ENCODE measurements around the gene DSE.
A peak's percentile ranks its signal among the peaks of the same experiment; 100 is the strongest.

DSE gene

GRCh38 chr6:116362276-116362675, 8.5 kb upstream of the DSE start:
- DNase-seq = no peak

GRCh38 chr6:116363759-116364158, 7.0 kb upstream of the DSE start:
- no peak for DNase-seq

DNA sequence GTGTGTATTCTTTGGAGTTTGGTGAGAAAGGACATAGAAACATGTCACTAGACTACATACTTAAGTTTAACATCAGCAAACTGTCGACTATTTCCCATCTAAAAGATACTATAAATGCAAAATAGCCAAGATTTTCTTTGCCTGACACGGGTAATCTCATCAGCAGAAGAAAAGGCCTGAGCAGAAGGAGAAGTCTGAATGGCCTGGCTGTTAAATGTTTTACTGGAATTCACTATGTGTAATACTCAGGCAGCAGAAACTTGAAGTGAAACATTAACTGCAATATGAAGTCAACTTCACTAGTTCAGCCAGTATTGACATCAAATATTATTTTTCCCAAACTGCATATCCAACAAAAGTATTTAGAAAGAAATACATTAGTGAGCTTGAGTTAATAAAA, 6.4 kb upstream of the DSE start:
- DNase-seq = no peak

DNA sequence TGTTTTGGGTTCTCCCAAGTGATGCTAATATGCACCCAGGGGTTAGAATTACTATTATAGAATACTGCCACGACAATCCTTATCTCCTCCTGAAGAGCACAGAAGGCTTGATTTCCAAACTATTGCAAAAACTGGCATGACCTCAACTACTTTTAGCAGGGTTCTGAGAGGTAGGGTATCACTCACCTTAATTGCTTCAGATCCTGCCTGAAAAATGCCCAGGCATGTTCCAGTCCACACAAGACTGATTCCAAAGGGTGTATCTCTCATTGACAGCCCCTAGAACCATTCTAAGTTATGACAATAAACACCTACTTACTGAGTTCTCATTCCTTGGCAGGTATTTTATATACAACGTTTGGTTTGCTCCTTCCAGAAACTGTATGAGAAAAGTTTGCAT, 5.0 kb upstream of the DSE start:
- no peak for DNase-seq

DNA sequence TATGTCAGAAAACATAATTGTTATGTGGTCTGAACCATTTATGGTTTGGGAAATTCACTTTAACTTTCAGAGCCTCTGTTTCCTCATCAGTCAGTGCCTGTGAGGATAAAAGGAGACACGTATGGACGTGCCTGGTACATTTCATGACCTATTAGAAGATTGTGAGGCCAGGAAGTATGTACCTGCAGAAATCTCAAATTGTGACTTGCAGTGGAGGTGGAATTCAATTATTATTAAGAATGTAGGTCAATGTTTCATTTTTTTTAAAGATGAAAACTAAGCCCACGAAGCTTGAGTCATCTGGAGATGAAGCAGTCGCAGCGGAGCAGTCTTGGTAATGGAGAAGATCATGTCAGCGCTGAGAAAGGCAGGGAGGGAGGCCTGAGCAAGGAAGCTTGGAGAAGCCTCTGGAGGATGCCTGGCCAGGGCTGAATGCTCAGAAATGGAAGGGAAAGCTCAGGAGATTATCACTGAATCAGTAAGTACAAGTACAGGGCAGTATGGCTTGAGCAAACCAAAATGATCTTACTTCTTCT, 3.9 kb upstream of the DSE start:
- DNase-seq = no peak

DNA sequence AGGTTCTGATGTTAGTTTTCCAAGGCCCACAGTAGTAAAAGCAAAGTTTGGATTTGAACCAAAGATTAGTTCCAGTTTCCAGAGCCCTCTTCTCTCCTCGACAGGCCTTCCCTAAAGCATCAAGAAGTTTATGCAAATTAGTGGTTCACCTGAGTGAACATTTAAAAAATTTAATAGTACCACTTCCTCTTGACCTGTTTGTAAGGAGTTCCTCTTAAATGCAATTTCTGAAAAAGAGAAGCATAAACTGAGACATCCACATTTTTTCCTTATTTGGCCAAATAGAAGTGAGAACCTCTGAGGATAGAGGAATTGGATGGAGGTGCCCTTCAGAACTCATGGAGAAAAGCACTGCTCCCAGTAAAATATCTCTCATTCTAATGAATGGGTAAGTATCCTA, 1.2 kb upstream of the DSE start:
- DNase-seq = no peak

GRCh38 chr6:116369964-116370759, 585 bp upstream of the DSE start:
- DNase-seq = no peak

DNA sequence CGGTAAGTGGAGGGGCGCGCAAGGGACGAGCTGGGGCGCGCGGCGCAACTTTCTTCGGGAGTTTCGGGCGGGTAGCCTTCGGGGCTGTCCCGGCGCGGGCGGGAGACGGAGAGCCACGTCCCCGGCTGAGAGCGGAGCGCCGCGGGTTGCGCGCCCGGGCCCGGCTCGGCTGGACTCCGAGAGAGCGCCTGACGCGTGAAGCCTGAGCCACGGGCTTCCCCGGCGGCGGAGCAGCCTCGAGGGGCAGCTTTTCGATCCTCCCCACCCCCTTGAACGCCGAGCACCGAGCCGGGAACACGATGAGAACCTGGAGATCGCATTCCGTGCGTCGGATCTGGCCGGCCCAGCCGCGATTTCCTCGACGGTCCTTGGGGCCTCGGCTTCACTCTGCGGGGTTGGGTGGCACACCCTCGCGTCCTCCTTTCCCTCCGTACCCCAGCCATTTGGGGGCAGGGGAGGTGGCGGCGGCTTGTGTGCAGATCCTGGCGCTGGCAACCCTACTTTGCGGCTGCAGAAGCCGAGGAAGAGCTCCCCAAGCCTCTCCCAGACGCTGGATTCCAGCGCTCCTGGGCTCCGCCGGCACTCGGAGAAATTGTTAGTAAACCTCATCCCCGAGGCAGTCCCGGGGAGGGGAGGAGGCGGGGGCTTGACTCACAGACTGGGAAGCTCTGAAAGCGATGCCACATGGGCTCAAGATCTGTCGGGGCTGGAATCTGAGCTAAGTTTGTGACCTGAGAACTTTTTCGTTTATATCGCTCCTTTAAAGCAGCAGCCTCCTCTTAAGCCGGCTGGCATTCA, 572 bp downstream of the DSE start:
- DNase-seq = no peak

- no peak for DNase-seq
Observed at GRCh38 chr6:116371918-116372209, 1.1 kb downstream of the DSE start.

- no peak for DNase-seq
Observed at GRCh38 chr6:116373300-116373699, 2.6 kb downstream of the DSE start.

- DNase-seq = no peak
Observed at GRCh38 chr6:116373940-116374339, 3.2 kb downstream of the DSE start.

DNA sequence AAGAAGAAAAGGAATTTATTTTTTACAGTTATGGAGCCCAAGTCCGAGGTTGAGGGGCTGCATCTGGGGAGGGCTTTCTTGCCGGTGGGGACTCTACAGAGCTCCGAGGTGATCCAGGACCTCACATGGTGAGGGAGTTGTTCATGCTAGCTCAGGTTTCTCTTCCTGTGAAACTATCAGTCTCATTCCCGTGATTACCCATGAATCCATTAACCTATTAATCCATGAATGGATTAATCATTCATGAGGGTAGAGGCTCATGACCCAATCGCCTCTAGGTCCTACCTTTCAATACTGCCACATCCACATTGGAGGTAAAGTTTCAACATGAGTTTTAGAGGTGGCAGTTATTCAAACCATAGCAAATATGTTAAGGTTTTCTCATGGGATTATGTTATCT, 3.8 kb downstream of the DSE start:
- DNase-seq = no peak

DNA sequence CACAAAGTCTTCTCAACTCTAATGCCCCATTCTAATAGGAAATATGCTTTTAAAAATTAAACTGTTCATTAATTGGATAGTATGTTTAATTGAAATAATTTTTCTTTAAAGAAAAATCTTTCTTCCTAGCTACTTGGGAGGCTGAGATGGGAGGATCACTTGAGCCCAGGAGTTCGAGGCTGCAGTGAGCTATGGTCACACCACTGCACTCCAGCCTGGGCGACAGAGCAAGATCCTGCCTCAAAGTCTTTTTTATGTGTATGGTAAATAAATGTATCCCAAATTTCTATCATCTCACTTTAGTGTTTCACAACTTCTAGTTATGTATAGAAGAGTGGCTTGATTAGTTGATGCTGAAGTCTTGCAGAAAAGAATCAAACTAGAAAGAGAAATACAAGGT, 4.5 kb downstream of the DSE start:
- no peak for DNase-seq

DNA sequence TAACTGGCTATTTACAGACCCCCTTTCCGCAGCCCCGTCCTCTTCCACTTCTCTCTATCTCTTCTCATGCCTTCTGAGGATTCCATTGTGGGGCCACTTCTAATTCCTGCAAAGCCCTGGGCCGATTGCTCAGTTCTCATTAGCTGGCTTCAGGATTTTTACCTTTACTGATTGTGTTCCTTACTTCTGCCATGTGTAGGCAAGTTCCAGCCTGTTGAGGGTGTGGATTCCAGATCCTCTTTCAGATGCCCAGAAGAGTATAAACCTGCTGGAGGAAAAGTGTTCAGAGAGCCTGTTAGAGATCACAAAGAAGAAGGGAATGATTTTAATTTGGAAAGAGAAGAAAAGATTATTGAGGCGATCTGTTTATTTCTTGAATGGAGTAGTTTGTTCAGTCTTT, 5.4 kb downstream of the DSE start:
- no peak for DNase-seq

DNA sequence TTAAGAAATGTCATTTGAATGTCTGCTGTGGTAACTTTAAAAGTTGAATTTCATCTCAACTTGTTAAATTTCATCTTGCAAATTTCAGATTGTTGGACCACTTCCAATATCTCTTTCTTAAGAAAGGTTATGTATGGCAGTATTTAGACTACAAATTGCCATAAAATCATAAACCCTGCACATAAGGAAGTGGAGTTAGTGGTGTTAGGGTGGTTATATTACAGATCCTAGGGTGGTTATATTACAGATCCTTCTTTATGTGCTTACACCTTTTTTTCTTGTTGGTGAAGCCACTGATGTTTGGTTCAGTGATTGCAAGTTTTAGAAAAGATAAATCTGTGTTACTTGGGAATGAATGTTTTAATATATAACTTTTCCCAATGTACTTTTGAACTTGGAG, 9.0 kb downstream of the DSE start:
- no peak for DNase-seq

- no peak for DNase-seq
Observed at GRCh38 chr6:116380346-116380745, 9.6 kb downstream of the DSE start.

DNA sequence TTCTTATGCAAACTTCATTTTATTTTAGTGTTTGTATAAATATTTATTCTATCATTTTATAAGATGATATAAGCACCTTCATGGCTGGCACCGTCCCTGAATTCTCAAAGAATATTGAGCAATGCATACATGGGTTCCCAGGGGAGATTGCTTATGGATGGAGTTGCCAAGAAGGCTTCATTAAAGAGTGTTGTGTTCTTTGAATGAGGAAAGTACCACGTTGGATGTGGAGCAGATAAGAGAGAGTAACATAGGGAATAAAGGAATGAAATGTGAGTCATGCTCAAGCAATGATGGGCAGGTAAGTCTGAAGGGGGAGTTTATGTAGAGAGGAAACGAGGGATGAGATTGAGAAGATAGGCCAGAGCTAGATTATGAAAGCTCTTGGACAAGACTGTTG, 10.3 kb downstream of the DSE start:
- DNase-seq = no peak

DNA sequence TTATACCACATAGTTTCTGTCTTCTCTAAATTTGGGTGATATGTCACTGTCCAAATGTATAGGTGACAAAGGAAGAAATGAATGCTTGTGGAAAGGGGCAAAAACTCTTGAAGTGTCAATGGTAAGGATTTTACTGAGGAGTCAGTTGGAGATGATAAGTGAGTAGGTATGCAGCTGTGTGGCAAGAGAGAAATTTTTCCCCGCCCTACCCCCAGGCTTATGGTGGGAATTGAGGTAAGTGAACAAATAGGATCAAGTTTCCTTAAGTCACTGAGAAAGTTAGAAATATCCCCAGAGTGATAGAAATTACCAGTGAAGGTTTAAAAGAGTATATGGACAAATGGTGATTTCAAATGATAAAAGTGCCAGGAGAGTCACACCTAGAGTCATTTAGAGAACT, 11.8 kb downstream of the DSE start:
- DNase-seq = no peak

- DNase-seq = no peak
Observed at GRCh38 chr6:116384727-116385458, 14.1 kb downstream of the DSE start.

- DNase-seq = no peak
Observed at GRCh38 chr6:116385459-116385802, 14.7 kb downstream of the DSE start.

DNA sequence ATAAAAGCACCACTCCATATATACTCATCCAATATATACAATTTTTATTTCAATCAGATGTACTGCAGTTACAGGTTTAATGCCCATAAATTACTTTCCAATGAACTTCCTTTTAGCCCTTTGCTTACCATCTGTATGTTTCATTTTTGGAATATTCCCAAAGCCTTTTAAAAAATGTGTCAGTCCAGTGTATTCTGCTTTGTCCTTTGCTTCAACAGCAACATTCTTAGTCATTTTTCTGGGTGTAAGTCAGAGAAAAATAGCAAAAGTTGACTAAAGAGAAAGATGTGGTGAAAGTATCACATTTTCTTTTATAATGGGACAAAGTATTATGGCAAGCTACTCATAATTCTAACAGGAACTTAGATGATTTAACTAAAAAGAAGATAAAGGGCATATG, 15.2 kb downstream of the DSE start:
- DNase-seq = no peak

- no peak for DNase-seq
Observed at GRCh38 chr6:116386581-116387299, 16.0 kb downstream of the DSE start.

- DNase-seq = peak; percentile 45
Observed at GRCh38 chr6:116387374-116387773, 16.6 kb downstream of the DSE start.
